Vagina (tissue), 2 donors: ENCODE measurements around the gene NMUR1. TPM values are rescaled to one million over a fixed set of nuclear protein-coding genes. Genes with fewer than 3 reads are reported as not detected.

Source experiments
- DNase-seq, 2 donors: peaks; one replicate each; pipeline ENCODE4 v3.0.0-alpha.2; 2017; ENCODE audit errors: extremely low spot score in 2 of 2
- H3K27ac ChIP-seq: fragments of 200-600 bp; sonication (generic); one replicate; pipeline ENCODE4 v1.5.1; 2019
- H3K27me3 ChIP-seq: fragments of 200-600 bp; sonication (generic); one replicate; pipeline ENCODE4 v1.5.1; 2019
- H3K36me3 ChIP-seq, 2 donors: fragments of 200-600 bp; sonication (generic); one replicate each; pipeline ENCODE4 v1.5.1; 2017 to 2019
- H3K4me1 ChIP-seq: fragments of 200-600 bp; sonication (generic); one replicate; pipeline ENCODE4 v1.5.1; 2019
- H3K4me3 ChIP-seq, 2 donors: fragments of 200-600 bp; sonication (generic); 1 replicate in 1 of 2; 2 replicates in 1 of 2; pipeline ENCODE4 v1.5.1; 2016 to 2019
- H3K9me3 ChIP-seq: fragments of 200-600 bp; sonication (generic); one replicate; pipeline ENCODE4 v1.5.1; 2019
- CTCF ChIP-seq, 3 experiments: fragments of 450-650 bp in 2 of 3; fragments of 200-600 bp in 1 of 3; sonication (generic) in 1 of 3; IDR thresholded peaks; one replicate each; pipeline ENCODE4 v1.5.1; 2017 to 2019; ENCODE audit warnings: antibody characterized with exemption in 3 of 3, mild to moderate bottlenecking in 2 of 3, moderate library complexity in 2 of 3
- POLR2A ChIP-seq, 2 donors: fragments of 450-650 bp; IDR thresholded peaks; one replicate each; pipeline ENCODE4 v1.6.1; 2017; ENCODE audit warnings: antibody characterized with exemption in 2 of 2, mild to moderate bottlenecking in 2 of 2, moderate library complexity in 2 of 2
- POLR2AphosphoS5 ChIP-seq, 2 donors: sonication (generic); formaldehyde crosslinking; IDR thresholded peaks; one replicate each; pipeline ENCODE4 v1.9.0; 2017; ENCODE audit warnings: antibody characterized with exemption in 2 of 2, mild to moderate bottlenecking in 2 of 2, low read depth in 1 of 2; ENCODE audit not compliant: insufficient read depth in 1 of 2
- intact Hi-C: fragments of 100-400 bp; cut with DNase I; formaldehyde crosslinking; loops from one replicate; pipeline ENCODE4 v1.15.1; 2023
- total RNA-seq: library from RNA; depleted of rRNA; stranded (reverse); fragments of >200 nt; gene quantifications from one replicate; pipeline ENCODE4 v1.2.3, GENCODE V29; 2016

NMUR1 gene
- total RNA-seq, 1 donor from 2014 or later = not detected

GRCh38 chr2:231531466-231531865 lies 1.2 kb upstream of the NMUR1 start:
- H3K4me3 ChIP-seq = no peak overlapping the region
- intact Hi-C loops = no loop called here
- H3K27me3 ChIP-seq = peaks cover 7% of the 10 kb centered on the region
- no peak for TF ChIP-seq CTCF (IDR thresholded peaks at IDR 0.05)
- no peak for TF ChIP-seq POLR2AphosphoS5 (IDR thresholded peaks at IDR 0.05; ENCODE audit: insufficient read depth in 1 of 2, low read depth in 1 of 2)
- TF ChIP-seq POLR2A (IDR thresholded peaks at IDR 0.05) = no peak
- H3K27ac ChIP-seq = no peak overlapping the region
- no peaks in the 10 kb centered on the region for H3K9me3 ChIP-seq
- H3K4me1 ChIP-seq = peaks cover 7% of the 10 kb centered on the region
- no peaks in the 10 kb centered on the region for H3K36me3 ChIP-seq
- no peak for DNase-seq

DNA sequence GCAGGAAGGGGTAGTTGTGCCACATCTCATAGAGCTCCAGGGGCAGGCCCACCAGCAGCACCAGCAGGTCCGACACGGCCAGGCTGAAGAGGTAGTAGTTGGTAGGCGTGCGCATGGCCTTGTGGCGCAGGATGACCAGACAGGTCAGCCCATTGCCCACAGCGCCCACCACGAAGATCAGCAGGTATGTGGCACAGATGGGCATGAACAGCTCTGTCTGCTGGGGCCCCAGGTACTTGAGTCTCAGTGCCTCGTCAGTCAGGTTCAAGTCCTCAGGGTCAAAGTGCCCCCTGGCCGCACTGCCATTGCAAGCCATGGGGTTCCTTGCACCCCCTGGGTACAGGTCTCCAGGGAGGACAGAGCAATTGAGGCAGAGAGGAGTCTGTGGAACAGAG lies 1.6 kb downstream of the NMUR1 start:
- Histone ChIP-seq H3K27ac (no peak overlapping the region), H3K9me3 (no peaks in the 10 kb centered on the region), H3K27me3 (peaks cover 7% of the 10 kb centered on the region), H3K4me1 (peaks cover 7% of the 10 kb centered on the region), H3K36me3 (no peaks in the 10 kb centered on the region), H3K4me3 (no peak overlapping the region)
- TF ChIP-seq CTCF (IDR thresholded peaks at IDR 0.05) (no peak), POLR2AphosphoS5 (IDR thresholded peaks at IDR 0.05; ENCODE audit: insufficient read depth in 1 of 2, low read depth in 1 of 2) (no peak), POLR2A (IDR thresholded peaks at IDR 0.05) (no peak)
- DNase-seq = no peak
- intact Hi-C loops = loop anchor here (2.0 to 10.0 kb wide), 2 partner anchors 30 to 66 kb away; partner anchors contain the start of gene TEX44

DNA sequence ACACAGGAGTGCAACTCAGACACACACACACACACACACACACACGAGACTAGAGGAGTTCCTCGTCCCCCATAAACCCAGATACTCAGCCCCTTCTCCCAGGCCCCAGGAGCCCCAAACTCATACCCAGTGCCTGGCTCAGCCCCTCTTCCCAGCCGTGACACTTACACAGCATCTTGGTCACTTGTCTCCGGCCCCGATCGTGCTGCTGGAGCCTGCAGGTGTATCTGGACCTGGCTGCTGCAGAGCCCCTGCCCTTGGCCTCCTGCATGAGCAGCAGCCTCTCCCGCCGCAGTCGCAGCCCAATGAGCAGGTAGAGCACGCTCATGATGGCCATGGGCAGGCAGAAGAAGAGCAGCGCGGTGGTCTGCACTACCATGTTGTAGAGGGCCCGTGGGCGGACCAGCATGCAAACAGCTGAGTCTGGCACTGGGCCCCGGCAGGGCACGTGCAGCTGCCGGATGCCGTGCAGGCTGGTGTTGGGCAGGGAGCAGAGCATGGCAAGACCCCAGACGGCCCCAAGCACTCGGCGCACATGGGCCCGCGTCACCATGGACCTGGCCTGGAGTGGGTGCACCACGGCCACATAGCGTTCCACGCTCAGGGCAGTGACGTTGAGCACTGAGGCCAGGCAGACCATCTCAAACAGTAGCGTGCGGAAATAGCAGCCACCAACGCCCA lies 2.1 kb downstream of the NMUR1 start:
- H3K27me3 ChIP-seq = peaks cover 7% of the 10 kb centered on the region
- intact Hi-C loops = loop anchor here (2.0 to 10.0 kb wide), 2 partner anchors 31 to 67 kb away; partner anchors contain the start of gene TEX44
- H3K27ac ChIP-seq = no peak overlapping the region
- no peak for TF ChIP-seq POLR2AphosphoS5 (IDR thresholded peaks at IDR 0.05; ENCODE audit: insufficient read depth in 1 of 2, low read depth in 1 of 2)
- no peak for TF ChIP-seq CTCF (IDR thresholded peaks at IDR 0.05)
- TF ChIP-seq POLR2A (IDR thresholded peaks at IDR 0.05) = no peak
- no peaks in the 10 kb centered on the region for H3K9me3 ChIP-seq
- H3K4me1 ChIP-seq = peaks cover 7% of the 10 kb centered on the region
- DNase-seq = no peak
- no peak overlapping the region for H3K4me3 ChIP-seq
- H3K36me3 ChIP-seq = no peaks in the 10 kb centered on the region

GRCh38 chr2:231527091-231527395 lies 3.2 kb downstream of the NMUR1 start:
- no peaks in the 10 kb centered on the region for H3K9me3 ChIP-seq
- TF ChIP-seq CTCF (IDR thresholded peaks at IDR 0.05) (no peak), POLR2A (IDR thresholded peaks at IDR 0.05) (no peak), POLR2AphosphoS5 (IDR thresholded peaks at IDR 0.05; ENCODE audit: insufficient read depth in 1 of 2, low read depth in 1 of 2) (no peak)
- H3K27me3 ChIP-seq = peaks cover 7% of the 10 kb centered on the region
- peaks cover 7% of the 10 kb centered on the region for H3K4me1 ChIP-seq
- H3K27ac ChIP-seq = no peak overlapping the region
- intact Hi-C loops = loop anchor here (10.0 kb wide), 1 partner anchor 68 kb away; the partner anchor contains the start of gene TEX44
- H3K36me3 ChIP-seq = no peaks in the 10 kb centered on the region
- no peak overlapping the region for H3K4me3 ChIP-seq
- DNase-seq = no peak

GRCh38 chr2:231526341-231527090 lies 3.7 kb downstream of the NMUR1 start:
- H3K4me1 ChIP-seq = peaks cover 7% of the 10 kb centered on the region
- intact Hi-C loops = loop anchor here (10.0 kb wide), 1 partner anchor 68 kb away; the partner anchor contains the start of gene TEX44
- H3K36me3 ChIP-seq = no peaks in the 10 kb centered on the region
- no peak overlapping the region for H3K27ac ChIP-seq
- peaks cover 7% of the 10 kb centered on the region for H3K27me3 ChIP-seq
- H3K4me3 ChIP-seq = no peak overlapping the region
- no peak for DNase-seq
- no peak for TF ChIP-seq POLR2AphosphoS5 (IDR thresholded peaks at IDR 0.05; ENCODE audit: insufficient read depth in 1 of 2, low read depth in 1 of 2)
- TF ChIP-seq CTCF (IDR thresholded peaks at IDR 0.05) = no peak
- no peak for TF ChIP-seq POLR2A (IDR thresholded peaks at IDR 0.05)
- H3K9me3 ChIP-seq = no peaks in the 10 kb centered on the region
